GM18868 (cell line): ENCODE data around the gene ALOX15B.
"Not testable (repeated sequence)": the region's sequence is repeated elsewhere in the genome, so short reads cannot be mapped to it uniquely, and the experiment has no call there.

Source experiments
- ATAC-seq: cut with Tn5 transposase; IDR thresholded peaks from one replicate; pipeline ENCODE4 v1.9.1; 2021; ENCODE audit warnings: mild to moderate bottlenecking, moderate library complexity; ENCODE audit not compliant: unreplicated experiment

The ALOX15B gene

DNA sequence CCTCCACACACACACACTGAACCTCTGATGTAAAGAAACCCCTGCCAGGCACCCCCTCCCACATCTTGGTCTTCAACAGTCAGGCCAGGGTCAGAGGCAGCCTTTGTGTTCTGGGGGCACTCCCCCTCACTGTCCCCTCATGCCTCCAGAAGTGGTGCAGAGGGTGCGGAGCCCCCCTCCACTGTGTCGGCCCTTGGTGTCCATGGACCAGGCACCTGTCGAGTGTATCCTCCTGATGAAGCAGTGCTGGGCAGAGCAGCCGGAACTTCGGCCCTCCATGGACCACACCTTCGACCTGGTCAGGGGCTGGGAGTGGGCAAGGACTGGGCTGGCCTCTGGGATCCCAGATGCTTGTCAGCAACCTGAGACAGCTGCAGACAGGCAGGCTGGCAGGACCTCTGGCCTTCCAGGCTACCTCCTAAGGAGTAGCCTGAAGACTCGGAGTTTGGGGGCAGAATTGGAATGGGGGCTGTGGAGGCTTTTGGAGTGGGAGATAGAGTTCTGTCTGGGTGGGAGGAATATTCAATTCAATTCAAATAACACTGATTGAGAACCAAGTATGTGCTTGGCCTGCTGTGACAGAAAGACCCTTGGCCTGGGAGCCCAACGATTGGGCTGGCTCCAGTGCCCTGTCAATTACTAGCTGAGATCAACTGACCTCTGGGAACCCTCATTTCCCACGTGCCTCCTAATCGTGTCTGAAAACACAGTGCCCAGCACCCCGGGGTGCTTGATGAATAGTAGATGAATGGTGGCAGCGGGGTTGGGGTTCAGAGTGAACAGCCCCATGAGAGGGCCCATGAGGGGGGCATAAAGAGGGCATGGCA, 24.9 kb upstream of the ALOX15B start:
- no peak for ATAC-seq

DNA sequence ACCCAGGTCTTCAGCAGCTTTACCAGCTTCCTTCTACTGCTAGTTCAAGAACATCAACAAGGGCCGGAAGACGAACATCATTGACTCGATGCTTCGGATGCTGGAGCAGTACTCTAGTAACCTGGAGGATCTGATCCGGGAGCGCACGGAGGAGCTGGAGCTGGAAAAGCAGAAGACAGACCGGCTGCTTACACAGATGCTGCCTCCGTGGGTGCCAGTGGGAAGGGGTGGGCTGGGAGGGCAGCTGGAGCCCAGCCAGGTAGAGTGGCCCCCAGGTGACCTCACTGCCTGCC, 24.4 kb upstream of the ALOX15B start:
- ATAC-seq = no peak

DNA sequence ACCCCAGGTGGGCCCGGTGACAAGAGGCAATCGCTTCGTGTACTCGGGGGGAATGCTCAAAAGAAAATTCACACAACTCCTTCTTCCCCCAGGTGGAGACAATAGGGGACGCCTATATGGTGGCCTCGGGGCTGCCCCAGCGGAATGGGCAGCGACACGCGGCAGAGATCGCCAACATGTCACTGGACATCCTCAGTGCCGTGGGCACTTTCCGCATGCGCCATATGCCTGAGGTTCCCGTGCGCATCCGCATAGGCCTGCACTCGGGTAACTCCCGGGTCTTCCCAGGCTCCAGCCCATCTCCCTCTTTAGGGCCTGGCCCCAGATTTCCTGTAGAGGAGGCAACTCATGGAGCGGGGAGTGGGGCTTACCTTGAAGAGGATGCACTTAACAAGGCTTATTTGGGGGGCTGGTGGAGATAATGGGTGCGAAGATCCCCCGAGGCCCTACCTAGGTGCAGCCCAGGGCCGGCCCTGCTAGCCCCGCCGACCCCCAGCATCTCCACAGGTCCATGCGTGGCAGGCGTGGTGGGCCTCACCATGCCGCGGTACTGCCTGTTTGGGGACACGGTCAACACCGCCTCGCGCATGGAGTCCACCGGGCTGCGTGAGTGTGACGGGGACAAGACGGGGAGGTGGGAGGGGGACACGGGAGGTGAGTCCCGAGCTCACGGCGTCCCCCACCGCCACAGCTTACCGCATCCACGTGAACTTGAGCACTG, 23.5 kb upstream of the ALOX15B start:
- no peak for ATAC-seq

DNA sequence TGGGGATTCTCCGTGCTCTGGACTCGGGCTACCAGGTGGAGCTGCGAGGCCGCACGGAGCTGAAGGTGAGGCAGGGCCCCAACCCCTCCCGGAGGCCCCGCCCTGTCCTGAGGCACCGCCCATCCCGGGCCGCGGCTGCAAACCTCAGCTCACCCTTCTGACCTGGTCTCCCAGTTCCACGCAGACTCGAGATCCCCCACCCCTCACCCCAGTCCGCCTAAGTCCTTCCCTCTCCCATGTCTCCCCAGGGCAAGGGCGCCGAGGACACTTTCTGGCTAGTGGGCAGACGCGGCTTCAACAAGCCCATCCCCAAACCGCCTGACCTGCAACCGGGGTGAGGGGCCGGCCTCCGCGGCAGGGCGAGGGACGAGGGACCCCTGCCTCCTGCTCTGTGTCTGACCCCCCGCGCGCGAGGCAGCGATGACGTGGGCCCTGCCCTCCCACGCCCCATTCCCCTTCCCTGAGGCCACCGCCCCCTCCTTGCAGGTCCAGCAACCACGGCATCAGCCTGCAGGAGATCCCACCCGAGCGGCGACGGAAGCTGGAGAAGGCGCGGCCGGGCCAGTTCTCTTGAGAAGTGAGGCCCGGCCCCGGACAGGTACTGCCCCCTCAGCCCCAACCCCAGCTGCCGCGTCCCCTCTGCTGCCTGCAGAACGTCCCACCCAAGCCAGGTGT, 22.8 kb upstream of the ALOX15B start:
- ATAC-seq = no peak

DNA sequence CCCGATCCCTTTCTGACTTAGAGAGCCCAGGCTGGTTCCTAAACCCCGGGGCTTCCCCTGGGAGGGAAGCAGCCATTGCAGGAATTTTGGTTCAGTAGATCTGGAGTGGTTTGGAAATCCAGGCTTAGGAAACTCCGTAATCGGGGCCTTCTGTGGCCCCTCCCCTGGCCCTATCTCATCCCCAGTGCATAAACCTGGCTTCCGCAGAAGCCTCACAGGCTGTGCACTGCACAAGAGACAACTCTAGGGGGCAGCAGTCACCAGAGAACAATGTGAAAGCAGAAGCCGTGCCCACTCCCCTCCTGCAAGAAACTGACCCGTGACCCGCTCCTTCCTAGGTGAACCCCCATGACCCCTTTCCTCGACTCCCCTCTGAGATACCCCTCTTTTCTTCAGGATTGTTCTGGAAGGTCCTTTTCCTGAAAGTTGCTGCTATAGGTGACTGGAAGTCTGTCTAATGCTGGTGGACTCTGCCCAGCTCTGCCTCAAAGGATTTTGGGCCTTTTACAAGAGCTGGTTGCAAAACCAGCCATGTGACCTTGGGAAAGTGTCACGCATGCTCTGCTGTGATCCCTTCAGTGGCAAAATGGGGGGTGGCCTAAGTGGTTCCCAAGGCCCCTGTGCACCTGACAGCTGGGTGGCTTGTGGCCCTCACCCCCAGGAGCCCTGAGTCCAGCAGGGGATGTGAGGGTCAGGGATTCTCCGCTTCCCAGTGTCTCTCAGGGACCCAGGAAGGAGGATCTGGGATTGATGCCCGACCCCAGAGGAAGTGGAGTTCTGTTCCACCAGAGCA, 22.0 kb upstream of the ALOX15B start:
- ATAC-seq = no peak

DNA sequence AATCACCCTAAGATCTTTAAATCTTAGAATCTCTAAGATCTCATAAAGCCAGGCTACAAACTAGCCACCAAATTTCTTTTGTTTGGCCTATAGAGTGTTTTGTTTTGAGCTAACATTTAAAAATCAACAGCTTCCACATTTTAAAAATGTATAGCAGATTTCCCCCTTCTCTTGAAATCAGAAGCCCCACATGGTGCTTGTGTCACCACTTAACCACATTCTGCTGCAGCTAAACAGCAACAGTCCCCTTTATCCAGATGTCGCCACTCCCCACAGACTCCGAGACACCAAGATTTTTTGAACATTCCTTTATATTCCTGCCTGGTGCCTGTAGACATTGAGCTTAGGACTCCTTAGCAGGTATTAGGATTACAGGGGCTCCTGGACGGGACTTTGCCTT, 20.4 kb upstream of the ALOX15B start:
- ATAC-seq = no peak

DNA sequence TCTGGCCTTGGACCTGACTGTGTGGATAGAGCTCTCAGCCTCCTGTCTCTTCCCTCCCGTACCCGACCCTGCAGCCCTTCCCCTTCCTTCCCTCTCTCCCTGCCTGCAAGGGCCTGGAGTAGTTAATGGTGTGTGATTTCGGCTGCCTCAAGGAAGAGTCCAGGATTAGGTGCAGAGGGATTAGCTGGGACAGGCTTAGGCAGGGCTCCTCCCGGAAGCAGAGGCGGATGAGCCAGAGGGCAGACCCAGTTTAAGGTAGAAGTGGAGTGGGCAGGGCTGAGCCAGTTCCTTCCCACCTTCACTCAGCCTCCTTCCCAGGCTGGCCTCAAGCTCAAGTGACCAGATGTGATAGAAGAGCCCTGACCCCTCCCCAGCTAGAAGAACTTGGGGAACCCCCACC, 19.7 kb upstream of the ALOX15B start:
- ATAC-seq = no peak

DNA sequence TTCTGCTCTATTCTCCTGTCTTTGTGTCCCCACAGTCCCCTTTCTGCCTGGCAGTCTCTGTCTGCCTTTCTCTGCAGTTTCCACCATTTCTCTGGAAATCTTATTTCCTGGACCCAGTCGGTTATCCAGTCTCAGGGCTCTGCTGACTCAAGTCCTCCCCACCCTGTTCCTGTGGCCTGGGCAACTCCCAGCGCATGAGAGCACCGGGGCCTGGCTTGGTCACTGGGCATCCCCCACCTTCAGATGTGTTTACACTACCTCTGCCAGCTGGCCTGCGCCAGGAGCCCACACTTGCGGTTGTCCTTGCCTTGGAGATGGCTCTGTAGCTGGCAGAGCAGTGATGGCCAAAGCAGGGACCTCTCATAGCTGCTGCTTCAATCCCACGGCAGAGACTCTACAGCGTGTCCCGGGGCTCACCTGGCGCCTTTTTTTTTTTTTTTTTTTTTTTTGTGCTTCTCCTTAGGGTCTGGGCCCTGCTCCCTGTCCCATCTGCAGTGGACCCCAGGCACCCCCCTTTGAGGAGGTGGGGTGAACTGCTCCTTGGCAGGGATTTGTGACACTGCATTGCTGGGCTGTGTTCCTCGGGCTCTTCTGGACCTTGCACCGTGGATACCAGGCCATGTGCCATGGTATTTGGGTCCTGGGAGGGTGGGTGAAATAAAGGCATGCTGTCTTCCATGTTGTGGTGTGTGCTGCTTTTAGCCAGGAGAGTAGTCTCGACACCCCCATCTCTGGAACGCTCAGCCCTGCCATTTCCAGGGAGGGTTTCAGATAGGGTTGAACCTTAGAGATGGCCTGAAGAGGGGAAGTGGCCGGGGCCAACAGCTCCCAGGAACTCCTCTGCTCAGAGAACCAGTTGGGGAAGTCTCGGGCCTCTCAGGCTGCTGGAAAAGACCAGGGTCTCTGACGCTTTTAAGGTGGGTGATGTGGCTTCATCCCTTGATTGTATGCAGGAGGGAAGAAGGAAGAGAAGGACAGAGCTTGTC, 18.9 kb upstream of the ALOX15B start:
- no peak for ATAC-seq

DNA sequence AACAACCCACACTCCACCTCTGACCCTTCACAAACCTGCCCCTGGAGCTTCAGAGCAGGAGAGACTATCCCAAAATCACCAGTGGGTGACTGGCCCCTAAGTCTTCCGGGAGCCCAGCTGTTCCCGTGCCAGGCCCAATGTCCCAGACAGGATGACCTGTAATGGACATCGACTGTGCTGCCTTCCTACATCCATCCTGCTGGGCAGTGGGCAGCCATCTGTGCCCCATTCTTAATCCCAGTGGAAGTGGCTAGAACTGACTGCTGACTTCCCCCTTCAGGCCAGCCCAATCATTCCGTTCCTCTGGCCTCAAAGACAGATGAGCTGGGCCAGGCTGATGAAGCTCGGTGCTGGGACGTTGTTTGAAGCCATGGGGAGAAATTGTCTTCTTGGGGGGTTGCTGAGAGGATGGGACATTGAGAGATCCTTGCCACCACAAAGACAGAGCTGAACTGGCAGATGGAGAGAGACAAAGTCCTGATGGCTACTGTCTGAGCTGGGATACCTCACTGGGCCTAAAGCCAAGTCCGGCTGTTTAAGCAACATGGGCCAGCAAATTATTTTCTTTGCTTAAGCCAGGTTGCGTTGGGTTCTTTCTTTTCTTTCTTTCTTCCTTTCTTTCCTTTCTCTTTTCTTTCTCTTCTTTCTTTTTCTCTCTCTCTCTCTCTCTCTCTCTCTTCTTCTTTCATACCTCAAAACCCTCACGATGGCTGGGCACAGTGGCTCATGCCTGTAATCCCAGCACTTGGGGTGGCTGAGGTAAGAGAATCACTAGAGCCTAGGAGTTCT, 17.9 kb upstream of the ALOX15B start:
- ATAC-seq = no peak

DNA sequence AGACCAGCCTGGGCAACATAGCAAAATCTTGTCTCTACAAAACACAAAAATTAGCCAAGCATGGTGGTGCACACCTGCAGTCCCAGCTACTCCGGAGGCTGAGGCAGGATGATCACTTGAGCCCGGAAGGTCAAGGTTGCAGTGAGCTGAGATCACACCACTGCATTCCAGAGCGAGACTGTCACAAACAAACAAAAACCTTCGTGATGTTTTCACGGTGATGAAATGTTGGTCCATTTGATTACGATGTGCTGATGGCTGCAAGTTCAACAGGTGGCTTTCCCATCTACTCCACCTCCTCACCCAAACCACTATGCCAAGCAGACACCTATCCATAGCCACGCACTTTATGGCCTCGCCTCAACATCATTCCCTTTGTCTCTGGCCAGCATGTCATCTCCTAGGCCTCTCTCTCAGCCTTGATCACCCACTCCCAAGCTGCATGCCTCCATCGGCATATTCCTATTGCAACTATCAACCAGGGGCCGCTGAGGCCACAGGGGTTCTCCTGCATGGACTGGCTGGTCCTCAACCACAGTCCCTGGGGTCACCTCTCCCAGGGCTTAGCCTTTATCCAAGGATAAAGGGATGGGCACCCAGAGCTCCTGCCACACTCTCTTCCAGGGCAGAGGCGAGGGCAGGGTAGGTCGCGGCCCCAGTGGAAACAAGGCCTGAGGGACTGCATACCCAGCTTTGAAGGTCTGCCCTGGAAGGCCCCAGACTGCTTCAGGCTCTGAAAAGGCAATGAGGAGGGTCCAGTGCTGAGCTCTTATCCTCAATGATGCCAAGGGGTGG, 17.1 kb upstream of the ALOX15B start:
- no peak for ATAC-seq

DNA sequence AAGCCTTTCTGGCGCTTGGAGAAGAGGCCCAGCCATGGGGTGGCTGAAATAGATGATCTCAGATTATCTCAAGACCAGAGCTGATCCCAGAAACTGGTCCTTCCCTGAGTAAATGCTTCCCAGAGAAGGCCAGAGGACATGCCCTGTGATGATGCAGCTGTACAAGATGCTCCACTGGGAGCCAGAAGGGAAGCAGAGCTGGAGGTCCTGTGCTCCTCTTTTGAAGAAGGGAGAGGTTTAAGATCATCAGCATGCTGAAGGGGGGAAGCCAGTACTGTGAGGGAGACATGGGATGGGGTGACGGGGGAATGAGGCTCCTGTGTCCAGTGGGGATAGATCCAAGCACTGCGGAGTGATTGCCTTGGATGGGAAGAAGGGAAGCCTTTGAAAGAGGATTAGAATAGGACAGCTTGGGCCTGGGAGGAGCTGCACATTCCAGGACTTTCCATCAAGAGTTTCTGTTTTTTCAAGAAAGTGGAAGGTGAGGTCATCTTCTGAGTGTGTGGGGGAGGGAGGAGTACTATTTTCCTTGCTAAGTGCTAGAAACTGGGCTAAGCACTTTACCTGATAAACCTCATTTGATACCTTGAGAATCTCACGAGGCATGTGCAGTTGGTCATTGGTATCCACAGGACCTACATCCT, 16.4 kb upstream of the ALOX15B start:
- no peak for ATAC-seq

DNA sequence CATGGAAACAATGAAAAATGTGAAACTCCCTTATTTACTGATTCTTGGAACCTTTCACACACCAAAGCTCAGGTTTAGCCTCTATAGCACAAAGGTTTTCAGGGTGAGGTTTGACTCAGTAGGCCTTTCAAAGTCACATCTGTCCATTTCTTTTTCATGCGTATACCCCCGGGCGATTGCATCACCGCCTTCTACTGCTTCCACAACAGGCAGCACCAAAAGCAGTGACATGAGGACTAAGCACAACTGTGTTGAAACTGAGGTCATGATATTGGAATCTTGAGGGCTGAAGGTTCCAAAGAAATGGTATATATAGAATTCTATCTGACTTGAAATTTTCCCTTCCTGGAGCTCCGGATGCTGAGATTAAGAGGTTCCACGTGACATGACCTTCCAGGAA, 14.7 kb upstream of the ALOX15B start:
- not testable (repeated sequence) for ATAC-seq

DNA sequence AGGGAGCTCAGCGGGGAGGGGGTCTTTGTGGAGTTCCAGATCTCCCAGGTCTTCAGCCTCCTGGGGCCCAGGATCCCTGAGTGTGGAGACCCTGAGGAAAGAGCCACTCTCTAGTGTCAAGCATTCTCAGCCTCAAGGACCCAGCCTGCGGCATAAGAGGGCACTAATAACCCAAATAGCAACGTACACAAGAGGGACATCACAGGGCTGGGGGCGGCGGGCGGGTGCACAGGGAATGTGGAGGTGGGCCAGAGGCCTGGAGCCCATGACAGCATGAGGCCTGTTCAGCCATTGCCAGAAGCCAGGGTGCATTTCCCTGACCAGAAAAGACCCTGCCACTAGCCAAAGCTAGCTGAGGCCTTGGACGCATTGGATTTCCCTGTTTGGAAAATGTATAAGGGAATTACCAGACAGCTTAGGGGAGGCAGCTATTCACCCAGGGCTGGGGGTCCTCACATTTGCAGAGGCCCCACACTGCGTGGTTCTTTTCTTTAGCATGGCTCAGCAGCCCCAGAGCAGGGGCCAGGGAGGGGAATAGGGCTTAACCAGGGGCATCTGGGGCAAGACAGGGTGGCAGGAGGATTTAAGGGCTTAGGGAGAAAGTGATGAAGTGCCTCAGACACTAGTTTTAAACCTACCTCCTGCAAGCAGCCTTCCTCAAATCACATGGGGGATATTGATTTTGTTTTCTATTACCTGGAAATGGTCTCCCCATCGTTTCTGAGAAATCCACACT, 13.5 kb upstream of the ALOX15B start:
- ATAC-seq = no peak

DNA sequence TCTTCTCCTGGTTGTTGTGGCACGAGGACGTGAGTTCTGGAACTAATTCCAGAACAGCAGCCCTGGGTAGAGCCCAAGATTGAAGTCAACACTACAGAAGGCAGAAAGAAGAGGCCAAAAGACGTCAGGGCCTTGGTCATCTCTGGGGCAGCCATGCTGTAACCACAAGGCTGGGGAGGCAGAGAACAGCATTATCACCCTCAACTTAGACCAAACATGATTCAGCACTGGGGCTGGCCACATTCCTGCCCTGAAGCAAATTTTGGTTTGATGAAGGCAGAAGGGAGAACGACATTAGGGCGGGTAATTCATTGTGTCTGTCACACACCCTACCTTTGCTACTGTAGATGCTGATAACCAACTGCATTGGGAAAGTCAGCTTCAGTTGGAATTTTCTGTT, 9.7 kb upstream of the ALOX15B start:
- no peak for ATAC-seq

DNA sequence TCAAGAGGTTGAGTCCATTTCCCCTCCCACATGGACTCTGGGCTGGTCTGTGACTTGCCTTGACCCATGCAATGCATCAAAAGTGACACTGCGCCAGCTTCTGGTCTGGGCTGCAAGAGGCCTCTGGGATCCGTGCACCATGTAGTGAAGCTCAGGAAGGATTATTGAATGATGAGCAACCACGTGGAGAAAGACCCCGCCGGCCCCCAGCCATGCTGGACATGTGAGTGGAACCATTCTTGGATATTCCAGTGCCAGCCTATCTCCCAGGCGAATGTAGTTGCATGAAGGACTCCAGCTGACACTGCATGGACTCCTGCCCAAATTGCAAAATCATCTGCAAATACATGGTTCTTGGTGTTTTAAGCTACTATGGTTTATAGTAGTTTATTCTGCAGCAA, 7.6 kb upstream of the ALOX15B start:
- no peak for ATAC-seq

DNA sequence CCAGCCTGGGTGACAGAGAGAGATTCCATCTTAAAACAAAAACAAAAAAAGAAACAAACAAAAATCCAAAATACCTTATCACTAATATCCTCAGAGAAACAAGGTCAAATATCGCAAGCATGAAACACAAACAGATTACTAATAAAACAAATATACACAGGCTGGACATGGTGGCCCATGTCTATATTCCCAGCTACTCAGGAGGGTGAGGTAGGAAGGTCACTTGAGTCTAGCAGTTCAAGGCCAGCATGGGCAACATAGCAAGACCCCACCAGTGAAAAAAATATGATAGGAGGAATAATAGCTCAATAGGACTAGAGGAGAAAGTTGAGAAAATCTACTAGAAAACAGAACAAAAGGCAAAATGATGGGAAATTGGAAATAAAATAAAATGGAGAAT, 6.9 kb upstream of the ALOX15B start:
- no peak for ATAC-seq

DNA sequence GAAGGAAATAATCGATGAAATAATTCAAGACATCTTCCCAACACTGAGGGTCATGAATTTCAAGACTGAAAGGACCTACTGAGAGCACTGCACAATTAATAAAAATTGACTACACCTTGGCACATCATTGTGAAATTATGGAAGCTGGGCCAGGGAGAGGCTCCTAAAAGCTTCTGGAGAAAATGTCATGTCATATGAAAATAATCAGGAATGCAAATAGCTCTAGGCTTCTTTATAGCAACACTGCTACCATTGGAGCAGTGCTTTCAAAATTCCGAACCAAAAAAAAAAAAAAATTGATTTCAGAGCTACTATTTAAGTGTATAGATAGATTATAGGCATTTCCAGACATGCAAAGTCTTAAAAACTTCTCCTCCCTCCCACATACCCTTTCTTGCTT, 6.4 kb upstream of the ALOX15B start:
- no peak for ATAC-seq
